ENCODE measurements around the gene TMED8.
"Not testable (repeated sequence)": the region's sequence is repeated elsewhere in the genome, so short reads cannot be mapped to it uniquely, and the experiment has no call there.

TMED8 gene

DNA sequence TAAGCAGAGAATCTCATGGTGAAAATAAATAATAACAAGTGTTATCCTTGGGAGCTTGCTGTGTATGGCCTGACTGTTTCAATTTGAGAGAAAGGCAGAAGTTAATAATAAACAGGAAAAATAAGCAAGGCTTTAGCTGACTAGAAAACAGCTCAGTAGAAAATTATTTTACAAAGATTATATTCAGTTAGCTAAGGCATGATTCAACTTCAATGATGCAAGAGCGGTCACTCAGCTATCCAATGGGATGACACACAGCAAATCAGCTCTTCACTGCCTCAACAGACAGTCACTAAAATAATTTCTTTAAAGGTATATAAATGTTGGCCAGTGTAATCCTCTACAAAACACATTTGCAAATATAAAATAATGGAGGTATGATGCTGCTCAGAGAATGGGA, 37.5 kb downstream of the TMED8 start:
- no peak overlapping the region for H3K27ac ChIP-seq (ENCODE audit: insufficient read depth in 1 of 2, low read depth in 1 of 2, low read length in 2 of 2, poor library complexity in 1 of 2, severe bottlenecking in 2 of 2)
- POLR2A ChIA-PET = no interaction called here
- H3K36me3 ChIP-seq (ENCODE audit: control insufficient read depth in 4 of 4, insufficient read depth in 4 of 4, low read length in 3 of 4) = peaks cover 25 to 80% (median 63%) of the 10 kb centered on the region in 4 experiments
- no peaks in the 10 kb centered on the region for H3K9me3 ChIP-seq (ENCODE audit: control extremely low read depth in 1 of 5, control insufficient read depth in 4 of 5, insufficient read depth in 2 of 5, low read depth in 1 of 5, low read length in 4 of 5)
- CTCF ChIA-PET = interaction anchor here (1.1 to 1.7 kb wide), 2 partner anchors 38 to 68 kb away, joined by 3 read pairs; no protein-coding TSS in a partner anchor
- no CpG with 5 or more reads among the region's 1 CpG for WGBS (ENCODE audit: insufficient coverage)
- no peaks in the 10 kb centered on the region for H3K4me1 ChIP-seq (ENCODE audit: control extremely low read depth in 1 of 4, control insufficient read depth in 4 of 4, insufficient read depth in 4 of 4, low read length in 3 of 4)
- H3K27me3 ChIP-seq (replicated peaks in 2 of 5; ENCODE audit: control insufficient read depth in 4 of 5, insufficient read depth in 5 of 5, low read length in 4 of 5) = no peaks in the 10 kb centered on the region
- no peak overlapping the region for H3K4me3 ChIP-seq (ENCODE audit: control insufficient read depth in 1 of 7, extremely low read depth in 1 of 7, insufficient read depth in 4 of 7, low read depth in 2 of 7, low read length in 6 of 7)
- DNase-seq = no peak

DNA sequence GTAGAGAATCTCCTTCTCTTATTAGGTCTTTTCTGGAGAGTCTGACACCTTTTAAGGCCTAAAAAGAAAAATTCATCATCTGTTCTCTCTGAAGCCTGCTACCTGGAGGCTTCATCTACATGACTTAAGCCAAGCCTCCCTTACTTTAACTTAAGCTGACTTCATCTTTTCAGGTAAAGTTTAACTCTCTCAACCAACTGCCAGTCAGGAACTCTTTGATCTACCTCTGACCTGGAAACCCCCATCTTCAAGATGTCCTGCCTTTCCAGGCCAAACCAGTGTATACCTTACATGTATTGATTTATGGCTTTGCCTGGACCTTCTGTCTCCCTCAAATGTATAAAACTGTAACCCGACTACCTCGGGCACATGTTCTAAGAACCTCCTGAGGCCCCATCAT, 38.6 kb downstream of the TMED8 start:
- H3K9me3 ChIP-seq (ENCODE audit: control extremely low read depth in 1 of 5, control insufficient read depth in 4 of 5, insufficient read depth in 2 of 5, low read depth in 1 of 5, low read length in 4 of 5) = no peaks in the 10 kb centered on the region
- DNase-seq = no peak
- no peaks in the 10 kb centered on the region for H3K4me1 ChIP-seq (ENCODE audit: control extremely low read depth in 1 of 4, control insufficient read depth in 4 of 4, insufficient read depth in 4 of 4, low read length in 3 of 4)
- WGBS (ENCODE audit: insufficient coverage) = 92% methylated on average over 2 of the region's 2 CpGs
- H3K27ac ChIP-seq (ENCODE audit: insufficient read depth in 1 of 2, low read depth in 1 of 2, low read length in 2 of 2, poor library complexity in 1 of 2, severe bottlenecking in 2 of 2) = no peak overlapping the region
- H3K27me3 ChIP-seq (replicated peaks in 2 of 5; ENCODE audit: control insufficient read depth in 4 of 5, insufficient read depth in 5 of 5, low read length in 4 of 5) = no peaks in the 10 kb centered on the region
- CTCF ChIA-PET = interaction anchor here (1.1 to 1.7 kb wide), 2 partner anchors 37 to 69 kb away, joined by 3 read pairs; no protein-coding TSS in a partner anchor
- POLR2A ChIA-PET = no interaction called here
- H3K4me3 ChIP-seq (ENCODE audit: control insufficient read depth in 1 of 7, extremely low read depth in 1 of 7, insufficient read depth in 4 of 7, low read depth in 2 of 7, low read length in 6 of 7) = no peak overlapping the region
- H3K36me3 ChIP-seq (ENCODE audit: control insufficient read depth in 4 of 4, insufficient read depth in 4 of 4, low read length in 3 of 4) = peaks cover 16 to 72% (median 54%) of the 10 kb centered on the region in 4 experiments

DNA sequence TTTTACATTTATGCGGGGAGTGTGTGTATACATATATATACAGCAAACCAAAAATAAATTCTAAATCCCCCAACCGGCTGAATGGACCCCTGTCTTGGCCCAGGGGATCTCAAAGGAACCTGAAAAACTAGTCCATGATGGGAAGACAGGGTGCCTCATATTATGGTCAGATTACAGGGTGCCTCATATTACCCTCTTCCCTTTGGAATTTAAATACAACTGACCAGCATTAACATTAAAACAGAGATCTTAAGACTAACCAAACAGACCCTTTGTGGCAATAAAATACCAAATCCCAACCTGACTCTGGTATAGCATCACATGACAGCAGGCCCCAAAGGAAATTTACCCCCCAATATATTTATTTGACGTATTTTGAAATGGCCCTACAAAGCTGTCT, 39.0 kb downstream of the TMED8 start:
- H3K27me3 ChIP-seq (replicated peaks in 2 of 5; ENCODE audit: control insufficient read depth in 4 of 5, insufficient read depth in 5 of 5, low read length in 4 of 5) = no peaks in the 10 kb centered on the region
- ChIA-PET POLR2A (no interaction called here), CTCF (interaction anchor here (1.7 kb wide), 1 partner anchor 69 kb away, joined by 3 read pairs; no protein-coding TSS in a partner anchor)
- no peak for DNase-seq
- H3K9me3 ChIP-seq (ENCODE audit: control extremely low read depth in 1 of 5, control insufficient read depth in 4 of 5, insufficient read depth in 2 of 5, low read depth in 1 of 5, low read length in 4 of 5) = no peaks in the 10 kb centered on the region
- H3K36me3 ChIP-seq (ENCODE audit: control insufficient read depth in 4 of 4, insufficient read depth in 4 of 4, low read length in 3 of 4) = peaks cover 16 to 68% (median 50%) of the 10 kb centered on the region in 4 experiments
- H3K27ac ChIP-seq (ENCODE audit: insufficient read depth in 1 of 2, low read depth in 1 of 2, low read length in 2 of 2, poor library complexity in 1 of 2, severe bottlenecking in 2 of 2) = no peak overlapping the region
- no peaks in the 10 kb centered on the region for H3K4me1 ChIP-seq (ENCODE audit: control extremely low read depth in 1 of 4, control insufficient read depth in 4 of 4, insufficient read depth in 4 of 4, low read length in 3 of 4)
- H3K4me3 ChIP-seq (ENCODE audit: control insufficient read depth in 1 of 7, extremely low read depth in 1 of 7, insufficient read depth in 4 of 7, low read depth in 2 of 7, low read length in 6 of 7) = no peak overlapping the region
- 100% methylated on average over 1 of the region's 3 CpGs for WGBS (ENCODE audit: insufficient coverage)

DNA sequence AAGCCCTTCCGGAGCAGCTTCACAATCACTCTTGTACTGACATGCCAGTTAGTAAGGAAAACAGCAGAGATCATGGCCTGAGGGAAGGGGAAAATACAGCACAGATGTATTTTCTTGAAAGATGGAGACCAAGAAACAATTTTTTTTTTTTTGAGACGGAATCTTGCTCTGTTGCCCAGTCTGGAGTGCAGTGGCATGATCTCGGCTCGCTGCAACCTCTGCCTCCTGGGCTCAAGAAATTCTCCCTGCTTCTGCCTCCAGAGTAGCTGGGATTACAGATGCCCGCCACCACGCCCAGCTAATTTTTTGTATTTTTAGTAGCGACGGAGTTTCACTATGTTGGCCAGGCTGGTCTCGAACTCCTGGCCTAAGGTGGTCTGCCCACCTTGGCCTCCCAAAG, 39.6 kb downstream of the TMED8 start:
- H3K27me3 ChIP-seq (replicated peaks in 2 of 5; ENCODE audit: control insufficient read depth in 4 of 5, insufficient read depth in 5 of 5, low read length in 4 of 5); H3K4me1 ChIP-seq (ENCODE audit: control extremely low read depth in 1 of 4, control insufficient read depth in 4 of 4, insufficient read depth in 4 of 4, low read length in 3 of 4); H3K4me3 ChIP-seq (ENCODE audit: control insufficient read depth in 1 of 7, extremely low read depth in 1 of 7, insufficient read depth in 4 of 7, low read depth in 2 of 7, low read length in 6 of 7); CTCF ChIA-PET; DNase-seq; H3K27ac ChIP-seq (ENCODE audit: insufficient read depth in 1 of 2, low read depth in 1 of 2, low read length in 2 of 2, poor library complexity in 1 of 2, severe bottlenecking in 2 of 2); H3K9me3 ChIP-seq (ENCODE audit: control extremely low read depth in 1 of 5, control insufficient read depth in 4 of 5, insufficient read depth in 2 of 5, low read depth in 1 of 5, low read length in 4 of 5): not testable (repeated sequence)
- POLR2A ChIA-PET = interaction anchor here (0.6 kb wide), 1 partner anchor 100 kb away, joined by 3 read pairs; no protein-coding TSS in a partner anchor
- H3K36me3 ChIP-seq (ENCODE audit: control insufficient read depth in 4 of 4, insufficient read depth in 4 of 4, low read length in 3 of 4) = peaks cover 16 to 61% (median 43%) of the 10 kb centered on the region in 4 experiments
- 97% methylated on average over 8 of the region's 9 CpGs for WGBS (ENCODE audit: insufficient coverage)

DNA sequence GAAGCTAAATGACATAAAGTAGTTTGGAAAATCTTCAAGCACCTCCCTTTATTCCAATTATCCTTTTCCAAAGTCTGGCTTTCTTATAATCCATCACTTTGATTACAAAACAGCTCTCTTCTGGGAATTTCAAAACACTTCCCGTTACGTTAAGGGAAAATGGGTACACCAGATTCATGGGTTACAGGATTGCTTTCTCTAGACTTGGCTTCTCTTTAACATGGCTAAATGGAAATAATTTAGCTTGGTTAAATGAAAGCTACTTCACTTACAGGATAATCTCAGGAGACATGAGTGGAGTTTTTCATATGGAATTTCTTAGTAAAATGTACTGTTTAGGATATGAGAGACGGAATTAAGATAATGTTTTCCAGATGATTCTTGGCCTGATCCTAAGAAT, 41.3 kb downstream of the TMED8 start:
- Histone ChIP-seq H3K27ac (ENCODE audit: insufficient read depth in 1 of 2, low read depth in 1 of 2, low read length in 2 of 2, poor library complexity in 1 of 2, severe bottlenecking in 2 of 2) (no peak overlapping the region), H3K4me1 (ENCODE audit: control extremely low read depth in 1 of 4, control insufficient read depth in 4 of 4, insufficient read depth in 4 of 4, low read length in 3 of 4) (no peaks in the 10 kb centered on the region), H3K27me3 (replicated peaks in 2 of 5; ENCODE audit: control insufficient read depth in 4 of 5, insufficient read depth in 5 of 5, low read length in 4 of 5) (no peaks in the 10 kb centered on the region), H3K9me3 (ENCODE audit: control extremely low read depth in 1 of 5, control insufficient read depth in 4 of 5, insufficient read depth in 2 of 5, low read depth in 1 of 5, low read length in 4 of 5) (no peaks in the 10 kb centered on the region), H3K36me3 (ENCODE audit: control insufficient read depth in 4 of 4, insufficient read depth in 4 of 4, low read length in 3 of 4) (peaks cover 16 to 45% (median 28%) of the 10 kb centered on the region in 4 experiments), H3K4me3 (ENCODE audit: control insufficient read depth in 1 of 7, extremely low read depth in 1 of 7, insufficient read depth in 4 of 7, low read depth in 2 of 7, low read length in 6 of 7) (no peak overlapping the region)
- CTCF ChIA-PET = interaction anchor here (0.8 to 1.2 kb wide), 2 partner anchors 9 to 72 kb away, joined by 3 to 6 read pairs; no protein-coding TSS in a partner anchor
- no peak for DNase-seq
- POLR2A ChIA-PET = no interaction called here
- 100% methylated on average over 2 of the region's 3 CpGs for WGBS (ENCODE audit: insufficient coverage)

DNA sequence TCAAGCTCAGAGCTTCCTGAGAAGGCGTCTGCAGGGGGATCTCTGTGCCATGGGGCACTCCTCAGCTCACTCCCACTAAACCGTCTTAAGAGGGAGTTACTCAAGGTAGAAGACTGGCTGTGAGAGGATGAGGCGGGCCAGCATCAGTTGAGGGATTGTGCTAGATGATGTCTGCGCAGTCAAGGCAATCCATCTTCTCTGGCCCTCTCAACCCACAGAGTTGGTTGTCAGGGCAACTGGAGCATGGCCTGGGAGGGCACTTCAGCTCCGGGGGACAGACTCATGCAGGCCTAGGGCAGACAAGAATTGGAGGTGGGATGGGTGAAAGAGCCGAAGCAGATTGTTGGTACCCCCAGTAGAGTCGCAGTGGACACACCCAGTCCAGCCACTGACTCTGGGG, 47.0 kb downstream of the TMED8 start:
- Histone ChIP-seq H3K36me3 (ENCODE audit: control insufficient read depth in 4 of 4, insufficient read depth in 4 of 4, low read length in 3 of 4) (peaks cover 0 to 4% (median 4%) of the 10 kb centered on the region in 4 experiments), H3K4me3 (ENCODE audit: control insufficient read depth in 1 of 7, extremely low read depth in 1 of 7, insufficient read depth in 4 of 7, low read depth in 2 of 7, low read length in 6 of 7) (no peak overlapping the region), H3K27ac (ENCODE audit: insufficient read depth in 1 of 2, low read depth in 1 of 2, low read length in 2 of 2, poor library complexity in 1 of 2, severe bottlenecking in 2 of 2) (no peak overlapping the region), H3K4me1 (ENCODE audit: control extremely low read depth in 1 of 4, control insufficient read depth in 4 of 4, insufficient read depth in 4 of 4, low read length in 3 of 4) (no peaks in the 10 kb centered on the region), H3K9me3 (ENCODE audit: control extremely low read depth in 1 of 5, control insufficient read depth in 4 of 5, insufficient read depth in 2 of 5, low read depth in 1 of 5, low read length in 4 of 5) (no peaks in the 10 kb centered on the region), H3K27me3 (replicated peaks in 2 of 5; ENCODE audit: control insufficient read depth in 4 of 5, insufficient read depth in 5 of 5, low read length in 4 of 5) (no peaks in the 10 kb centered on the region)
- ChIA-PET CTCF (interaction anchor here (0.5 to 2.2 kb wide), 6 partner anchors 8 to 1239 kb away, joined by 3 to 6 read pairs (median 3); no protein-coding TSS in a partner anchor), POLR2A (no interaction called here)
- 94% methylated on average over 5 of the region's 7 CpGs for WGBS (ENCODE audit: insufficient coverage)
- DNase-seq = no peak

DNA sequence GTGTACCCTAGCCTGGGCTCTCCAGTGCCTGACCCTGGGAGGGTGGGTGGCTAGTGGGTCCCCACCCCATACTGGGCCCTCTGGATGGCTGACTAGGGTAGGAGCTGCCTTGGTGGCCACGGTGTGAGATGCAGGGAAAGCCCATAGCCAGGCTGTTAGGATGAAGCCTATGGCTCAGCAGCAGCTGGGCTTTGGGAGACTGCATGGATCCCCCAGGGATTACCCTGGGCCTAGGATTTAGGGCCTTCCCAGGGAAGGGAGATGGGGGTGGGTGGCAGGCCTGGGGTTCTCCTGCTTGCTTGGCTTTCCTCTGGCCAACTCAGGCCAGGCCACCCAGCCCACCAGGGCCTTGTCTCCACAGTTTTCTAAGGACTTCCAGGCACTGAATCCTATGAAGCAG, 49.8 kb downstream of the TMED8 start:
- CTCF ChIA-PET = interaction anchor here (0.9 to 2.3 kb wide), 2 partner anchors 8 to 79 kb away, joined by 4 to 6 read pairs; no protein-coding TSS in a partner anchor
- H3K27ac ChIP-seq (ENCODE audit: insufficient read depth in 1 of 2, low read depth in 1 of 2, low read length in 2 of 2, poor library complexity in 1 of 2, severe bottlenecking in 2 of 2) = no peak overlapping the region
- DNase-seq = no peak
- H3K4me3 ChIP-seq (ENCODE audit: control insufficient read depth in 1 of 7, extremely low read depth in 1 of 7, insufficient read depth in 4 of 7, low read depth in 2 of 7, low read length in 6 of 7) = no peak overlapping the region
- H3K9me3 ChIP-seq (ENCODE audit: control extremely low read depth in 1 of 5, control insufficient read depth in 4 of 5, insufficient read depth in 2 of 5, low read depth in 1 of 5, low read length in 4 of 5) = no peaks in the 10 kb centered on the region
- peaks cover 2 to 7% (median 5%) of the 10 kb centered on the region in 4 experiments for H3K4me1 ChIP-seq (ENCODE audit: control extremely low read depth in 1 of 4, control insufficient read depth in 4 of 4, insufficient read depth in 4 of 4, low read length in 3 of 4)
- H3K27me3 ChIP-seq (replicated peaks in 2 of 5; ENCODE audit: control insufficient read depth in 4 of 5, insufficient read depth in 5 of 5, low read length in 4 of 5) = no peaks in the 10 kb centered on the region
- no CpG with 5 or more reads among the region's 1 CpG for WGBS (ENCODE audit: insufficient coverage)
- H3K36me3 ChIP-seq (ENCODE audit: control insufficient read depth in 4 of 4, insufficient read depth in 4 of 4, low read length in 3 of 4) = peaks cover 0 to 4% (median 2%) of the 10 kb centered on the region in 4 experiments
- POLR2A ChIA-PET = no interaction called here
